HFFc6 (cell line): Measurements from ENCODE around the gene SH3GL2. TPM values are rescaled to one million over a fixed set of nuclear protein-coding genes. Genes with fewer than 3 reads are reported as not detected.

Experiments
- DNase-seq: peaks from one replicate; pipeline ENCODE4 v3.0.0-alpha.2; 2018
- H3K27ac Mint-ChIP-seq: 2 replicates; pipeline ENCODE4 v1.8.0; 2020; ENCODE audit warnings: mild to moderate bottlenecking, mixed read lengths
- H3K27me3 Mint-ChIP-seq: 2 replicates; pipeline ENCODE4 v1.8.0; 2021; ENCODE audit warnings: mild to moderate bottlenecking, moderate library complexity, mixed read lengths; ENCODE audit not compliant: insufficient read depth
- H3K36me3 Mint-ChIP-seq: 2 replicates; pipeline ENCODE4 v1.8.0; 2021; ENCODE audit warnings: low read depth, mixed read lengths
- H3K4me1 Mint-ChIP-seq: 2 replicates; pipeline ENCODE4 v1.8.0; 2020; ENCODE audit warnings: low read depth, mixed read lengths
- H3K4me3 Mint-ChIP-seq: 2 replicates; pipeline ENCODE4 v1.8.0; 2020; ENCODE audit warnings: mild to moderate bottlenecking, moderate library complexity, mixed read lengths
- H3K9me3 Mint-ChIP-seq: 2 replicates; pipeline ENCODE4 v1.8.0; 2020; ENCODE audit warnings: mild to moderate bottlenecking, mixed read lengths
- total RNA-seq, 6 experiments: library from RNA; stranded (reverse); fragmentation: NEBNext Ultra II Directional; extraction: Animal tissue kit (Norgen Biotek cat#: 25700); gene quantifications; 2 replicates in 1 of 6; 3 replicates in 5 of 6; pipeline ENCODE4 v1.2.3, GENCODE V29; 2021
- TF ChIP-seq, protein P1 (sequence below): fragments of 200-600 bp; sonication (generic); IDR thresholded peaks from 2 replicates; pipeline ENCODE4 v1.5.0; 2021; ENCODE audit warnings: antibody characterized with exemption, mild to moderate bottlenecking

The SH3GL2 gene
- total RNA-seq, 6 experiments from 2014 or later = not detected

DNA sequence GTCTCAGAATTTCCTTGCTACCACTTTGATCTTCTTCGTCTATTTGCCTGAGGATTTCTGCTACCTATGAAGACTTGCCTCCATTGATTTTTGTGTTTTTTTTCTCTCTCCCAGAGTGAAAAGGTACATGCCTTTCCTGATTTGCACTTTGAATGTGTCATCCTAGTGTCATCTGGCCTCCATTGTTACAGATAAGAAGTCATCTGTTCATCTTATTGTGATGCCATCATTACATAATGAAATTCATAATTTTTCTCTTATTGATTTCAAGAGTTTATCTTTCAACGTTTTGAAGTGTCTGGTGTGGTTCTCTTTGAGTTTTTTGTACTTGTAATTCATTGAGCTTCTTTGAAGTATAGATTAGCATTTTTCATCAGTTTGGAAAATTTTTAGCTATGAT, 144.8 kb downstream of the SH3GL2 start:
- Mint-ChIP-seq H3K27ac (no peak overlapping the region), H3K4me1 (no peaks in the 10 kb centered on the region), H3K4me3 (no peak overlapping the region), H3K27me3 (no peaks in the 10 kb centered on the region; the same call in 1 of the 2 replicates), H3K9me3 (peaks cover 21% of the 10 kb centered on the region), H3K36me3 (no peaks in the 10 kb centered on the region)
- no peak for DNase-seq
- TF ChIP-seq, protein P1, sequence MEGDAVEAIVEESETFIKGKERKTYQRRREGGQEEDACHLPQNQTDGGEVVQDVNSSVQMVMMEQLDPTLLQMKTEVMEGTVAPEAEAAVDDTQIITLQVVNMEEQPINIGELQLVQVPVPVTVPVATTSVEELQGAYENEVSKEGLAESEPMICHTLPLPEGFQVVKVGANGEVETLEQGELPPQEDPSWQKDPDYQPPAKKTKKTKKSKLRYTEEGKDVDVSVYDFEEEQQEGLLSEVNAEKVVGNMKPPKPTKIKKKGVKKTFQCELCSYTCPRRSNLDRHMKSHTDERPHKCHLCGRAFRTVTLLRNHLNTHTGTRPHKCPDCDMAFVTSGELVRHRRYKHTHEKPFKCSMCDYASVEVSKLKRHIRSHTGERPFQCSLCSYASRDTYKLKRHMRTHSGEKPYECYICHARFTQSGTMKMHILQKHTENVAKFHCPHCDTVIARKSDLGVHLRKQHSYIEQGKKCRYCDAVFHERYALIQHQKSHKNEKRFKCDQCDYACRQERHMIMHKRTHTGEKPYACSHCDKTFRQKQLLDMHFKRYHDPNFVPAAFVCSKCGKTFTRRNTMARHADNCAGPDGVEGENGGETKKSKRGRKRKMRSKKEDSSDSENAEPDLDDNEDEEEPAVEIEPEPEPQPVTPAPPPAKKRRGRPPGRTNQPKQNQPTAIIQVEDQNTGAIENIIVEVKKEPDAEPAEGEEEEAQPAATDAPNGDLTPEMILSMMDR = no peak

DNA sequence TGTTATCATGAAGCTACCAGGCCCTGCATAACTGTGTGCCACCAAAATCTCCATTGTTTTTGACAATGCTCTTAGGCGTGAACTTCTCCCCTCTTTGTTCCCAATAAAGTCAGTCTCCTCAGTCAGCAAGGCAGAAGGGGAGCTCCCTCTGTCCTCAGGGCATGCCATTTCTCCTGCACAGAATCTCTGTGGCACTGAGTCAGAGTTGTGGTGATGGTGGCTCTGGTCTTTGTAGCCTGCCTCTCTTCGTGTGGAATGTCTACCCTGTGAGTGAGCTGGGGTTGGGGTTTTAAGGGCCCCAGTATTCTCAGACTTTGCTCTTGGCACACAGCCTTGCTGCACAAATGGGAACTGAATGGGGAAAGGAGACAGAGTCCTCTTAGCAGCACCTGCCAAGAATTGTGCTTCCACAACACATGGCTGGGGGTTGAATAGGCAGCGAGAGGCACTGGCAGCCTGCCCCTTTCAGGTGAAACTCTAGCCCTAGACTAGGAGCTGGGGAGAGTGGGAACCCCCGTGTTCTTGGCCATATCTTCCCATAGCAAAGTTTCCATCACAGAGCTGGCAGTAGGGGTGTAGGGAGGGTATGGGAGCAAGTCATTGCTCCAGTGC, 146.6 kb downstream of the SH3GL2 start:
- DNase-seq = no peak
- H3K4me1 Mint-ChIP-seq = no peaks in the 10 kb centered on the region
- H3K9me3 Mint-ChIP-seq = peaks cover 21% of the 10 kb centered on the region
- TF ChIP-seq, protein P1 = no peak
- H3K27ac Mint-ChIP-seq = no peak overlapping the region
- H3K27me3 Mint-ChIP-seq = no peaks in the 10 kb centered on the region; the same call in 1 of the 2 replicates
- H3K4me3 Mint-ChIP-seq = no peak overlapping the region
- no peaks in the 10 kb centered on the region for H3K36me3 Mint-ChIP-seq

DNA sequence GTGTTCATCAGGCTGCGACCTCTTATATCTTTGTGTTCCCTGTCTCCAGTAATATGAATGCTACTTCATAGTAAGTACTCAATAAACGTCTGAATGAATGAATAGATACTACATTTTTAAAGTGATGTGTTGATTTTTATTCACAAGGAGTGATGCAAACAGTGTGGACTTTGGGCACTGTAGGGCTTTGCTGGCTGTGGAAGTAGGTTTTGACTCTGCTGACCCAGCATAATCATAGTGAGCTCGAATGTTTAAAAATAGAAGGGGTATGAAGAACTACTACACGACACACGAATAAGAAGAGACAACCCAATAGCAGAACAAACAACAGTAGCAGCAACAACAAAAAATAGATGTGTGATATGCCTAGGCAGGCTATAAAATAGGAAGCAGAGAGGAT, 147.4 kb downstream of the SH3GL2 start:
- peaks cover 21% of the 10 kb centered on the region for H3K9me3 Mint-ChIP-seq
- H3K27me3 Mint-ChIP-seq = no peaks in the 10 kb centered on the region; the same call in 1 of the 2 replicates
- H3K4me3 Mint-ChIP-seq = no peak overlapping the region
- no peaks in the 10 kb centered on the region for H3K36me3 Mint-ChIP-seq
- no peaks in the 10 kb centered on the region for H3K4me1 Mint-ChIP-seq
- TF ChIP-seq, protein P1 = no peak
- no peak overlapping the region for H3K27ac Mint-ChIP-seq
- no peak for DNase-seq

DNA sequence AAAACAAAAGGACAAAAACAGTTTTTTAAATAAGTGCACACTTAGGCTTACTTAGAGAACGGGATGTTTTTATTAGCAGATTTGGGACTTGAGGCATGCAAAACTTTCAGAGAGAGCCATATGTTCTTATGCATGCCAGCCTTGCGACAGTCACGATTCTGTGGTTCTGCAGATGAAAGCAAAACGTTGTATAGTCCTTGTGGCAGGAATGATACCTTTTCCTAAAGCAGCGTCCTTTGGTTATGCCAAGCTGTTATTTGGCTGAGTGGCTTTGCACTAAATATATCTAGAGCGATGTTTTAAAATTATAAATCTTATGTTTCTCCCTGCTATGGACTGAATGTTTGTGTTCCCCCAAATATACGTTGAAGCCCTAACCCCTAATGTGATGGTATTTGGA, 152.0 kb downstream of the SH3GL2 start:
- Mint-ChIP-seq H3K27ac (no peak overlapping the region), H3K36me3 (no peaks in the 10 kb centered on the region), H3K27me3 (no peaks in the 10 kb centered on the region; the same call in 1 of the 2 replicates), H3K9me3 (peaks cover 7% of the 10 kb centered on the region; the same call in 1 of the 2 replicates), H3K4me3 (no peak overlapping the region), H3K4me1 (no peaks in the 10 kb centered on the region)
- TF ChIP-seq, protein P1 = no peak
- no peak for DNase-seq

DNA sequence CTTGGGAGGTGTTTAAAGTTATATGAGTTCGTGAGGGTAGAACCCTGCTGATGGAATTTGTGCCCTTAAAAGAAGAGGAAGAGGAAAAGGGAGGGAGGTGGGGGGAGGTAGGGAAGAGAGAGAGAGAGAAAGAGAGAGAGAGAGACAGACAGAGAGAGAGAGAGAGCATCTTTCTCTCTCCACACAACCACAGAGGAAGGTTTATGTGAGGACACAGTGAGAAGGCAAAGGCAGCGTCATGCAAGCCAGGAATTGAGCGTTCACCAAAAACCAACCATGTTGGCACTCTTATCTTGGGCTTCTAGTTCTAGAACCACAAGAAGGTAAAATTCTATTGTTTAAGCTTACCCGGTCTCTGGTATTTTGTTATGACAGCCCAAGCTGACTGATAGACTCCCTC, 152.4 kb downstream of the SH3GL2 start:
- Mint-ChIP-seq H3K4me3 (no peak overlapping the region), H3K9me3 (peaks cover 4% of the 10 kb centered on the region; the same call in 1 of the 2 replicates), H3K4me1 (no peaks in the 10 kb centered on the region), H3K27me3 (no peaks in the 10 kb centered on the region; the same call in 1 of the 2 replicates), H3K36me3 (no peaks in the 10 kb centered on the region), H3K27ac (no peak overlapping the region)
- DNase-seq = no peak
- TF ChIP-seq, protein P1 = no peak
